ENCODE measurements around the gene GPX5.

Gene GPX5

DNA sequence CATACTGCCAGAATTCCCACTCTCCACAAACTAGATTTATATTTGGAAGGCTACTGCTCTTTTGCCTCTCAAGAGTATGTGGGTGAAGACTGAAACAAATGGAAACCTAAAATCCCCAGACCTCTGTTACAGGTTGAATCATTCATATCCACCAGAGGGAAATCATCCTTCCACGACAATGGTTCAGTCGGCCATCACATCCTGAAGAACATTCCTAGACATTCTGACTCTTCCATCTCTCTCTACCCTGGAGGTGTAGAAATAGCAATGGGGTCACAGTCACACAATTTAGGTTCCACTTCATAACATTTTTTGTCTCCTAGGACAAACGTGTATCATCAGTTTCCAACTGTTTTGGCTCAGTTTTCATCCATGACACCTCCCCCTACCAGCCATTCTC, 8.6 kb downstream of the GPX5 start:
- DNase-seq (ENCODE audit: low read depth): no peak
- TF ChIP-seq, protein P1, sequence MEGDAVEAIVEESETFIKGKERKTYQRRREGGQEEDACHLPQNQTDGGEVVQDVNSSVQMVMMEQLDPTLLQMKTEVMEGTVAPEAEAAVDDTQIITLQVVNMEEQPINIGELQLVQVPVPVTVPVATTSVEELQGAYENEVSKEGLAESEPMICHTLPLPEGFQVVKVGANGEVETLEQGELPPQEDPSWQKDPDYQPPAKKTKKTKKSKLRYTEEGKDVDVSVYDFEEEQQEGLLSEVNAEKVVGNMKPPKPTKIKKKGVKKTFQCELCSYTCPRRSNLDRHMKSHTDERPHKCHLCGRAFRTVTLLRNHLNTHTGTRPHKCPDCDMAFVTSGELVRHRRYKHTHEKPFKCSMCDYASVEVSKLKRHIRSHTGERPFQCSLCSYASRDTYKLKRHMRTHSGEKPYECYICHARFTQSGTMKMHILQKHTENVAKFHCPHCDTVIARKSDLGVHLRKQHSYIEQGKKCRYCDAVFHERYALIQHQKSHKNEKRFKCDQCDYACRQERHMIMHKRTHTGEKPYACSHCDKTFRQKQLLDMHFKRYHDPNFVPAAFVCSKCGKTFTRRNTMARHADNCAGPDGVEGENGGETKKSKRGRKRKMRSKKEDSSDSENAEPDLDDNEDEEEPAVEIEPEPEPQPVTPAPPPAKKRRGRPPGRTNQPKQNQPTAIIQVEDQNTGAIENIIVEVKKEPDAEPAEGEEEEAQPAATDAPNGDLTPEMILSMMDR (IDR thresholded peaks at IDR 0.05; ENCODE audit: control insufficient read depth, extremely low read depth, insufficient read depth): no peak
- no peak overlapping the region for H3K4me3 ChIP-seq (ENCODE audit: low read depth, low read length)

DNA sequence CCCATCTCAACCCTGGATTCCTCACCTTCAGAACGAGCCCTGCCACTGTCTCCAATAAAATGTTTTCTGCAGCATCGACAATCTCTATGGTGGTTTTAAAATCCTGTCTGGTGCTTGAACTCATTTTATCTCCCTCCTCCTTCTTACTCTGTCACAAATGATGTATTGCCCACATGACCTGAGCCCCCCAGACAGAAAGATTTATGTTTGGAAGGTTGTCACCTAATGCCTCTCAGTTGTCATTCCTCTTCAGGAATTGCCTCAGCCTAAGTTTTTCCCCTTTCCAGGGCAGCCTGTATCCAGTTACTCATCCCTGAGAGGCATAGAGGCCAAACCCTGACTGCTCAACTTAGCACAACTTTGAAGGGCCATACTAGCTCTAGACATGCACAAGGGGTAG, 9.2 kb downstream of the GPX5 start:
- TF ChIP-seq, protein P1 (IDR thresholded peaks at IDR 0.05; ENCODE audit: control insufficient read depth, extremely low read depth, insufficient read depth): no peak
- no peak for DNase-seq (ENCODE audit: low read depth)
- no peak overlapping the region for H3K4me3 ChIP-seq (ENCODE audit: low read depth, low read length)

DNA sequence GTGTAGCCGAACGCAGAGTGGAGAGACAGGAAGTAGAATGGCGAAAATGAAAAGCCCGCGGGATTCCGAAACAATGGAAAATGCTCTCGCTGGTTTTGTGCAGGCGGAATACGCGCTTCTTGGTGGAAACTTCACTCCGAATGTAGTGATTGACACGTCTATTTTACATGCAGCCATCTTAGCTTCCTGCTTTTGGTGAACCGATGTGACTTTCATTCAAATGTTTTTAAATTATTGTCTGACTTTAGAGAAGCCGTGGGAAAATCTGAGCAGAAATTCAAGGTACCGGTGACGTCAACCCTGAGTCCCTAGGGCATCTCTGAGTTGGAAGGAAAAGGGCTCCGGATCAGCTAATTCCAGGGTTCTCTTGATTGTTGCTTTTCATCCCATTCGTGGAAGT, 11.4 kb downstream of the GPX5 start:
- no peak for DNase-seq (ENCODE audit: low read depth)
- TF ChIP-seq, protein P1 (IDR thresholded peaks at IDR 0.05; ENCODE audit: control insufficient read depth, extremely low read depth, insufficient read depth): no peak
- no peak overlapping the region for H3K4me3 ChIP-seq (ENCODE audit: low read depth, low read length)

DNA sequence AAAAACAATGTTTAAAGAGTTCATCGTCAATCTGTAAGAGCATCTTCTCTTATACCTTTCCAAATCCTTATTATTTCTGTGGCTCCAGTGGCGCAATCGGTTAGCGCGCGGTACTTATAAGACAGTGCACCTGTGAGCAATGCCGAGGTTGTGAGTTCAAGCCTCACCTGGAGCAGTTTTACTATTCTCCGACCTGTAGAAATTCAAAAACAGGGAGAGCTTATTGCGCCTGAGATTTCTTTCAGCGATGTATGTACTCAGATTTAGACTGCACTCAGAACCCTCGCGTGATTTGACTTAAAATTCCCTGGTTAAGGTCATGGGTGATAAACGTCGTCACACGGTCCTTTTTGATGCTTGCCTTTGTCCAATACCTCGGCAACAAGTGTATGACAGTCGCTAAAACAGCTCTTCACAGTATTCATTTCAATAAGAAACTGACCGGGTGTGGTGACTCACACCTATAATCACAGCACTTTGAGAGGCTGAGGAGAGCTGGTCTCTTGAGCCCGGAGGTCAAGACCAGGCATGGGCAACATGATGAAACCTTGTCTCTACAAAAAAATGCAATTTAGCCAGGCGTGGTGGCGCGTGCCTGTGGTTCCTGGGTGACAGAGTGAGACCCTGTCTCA, 11.9 kb downstream of the GPX5 start:
- peak; percentile 18 for DNase-seq (ENCODE audit: low read depth)
- no peak overlapping the region for H3K4me3 ChIP-seq (ENCODE audit: low read depth, low read length)
- TF ChIP-seq, protein P1 (IDR thresholded peaks at IDR 0.05; ENCODE audit: control insufficient read depth, extremely low read depth, insufficient read depth): no peak

DNA sequence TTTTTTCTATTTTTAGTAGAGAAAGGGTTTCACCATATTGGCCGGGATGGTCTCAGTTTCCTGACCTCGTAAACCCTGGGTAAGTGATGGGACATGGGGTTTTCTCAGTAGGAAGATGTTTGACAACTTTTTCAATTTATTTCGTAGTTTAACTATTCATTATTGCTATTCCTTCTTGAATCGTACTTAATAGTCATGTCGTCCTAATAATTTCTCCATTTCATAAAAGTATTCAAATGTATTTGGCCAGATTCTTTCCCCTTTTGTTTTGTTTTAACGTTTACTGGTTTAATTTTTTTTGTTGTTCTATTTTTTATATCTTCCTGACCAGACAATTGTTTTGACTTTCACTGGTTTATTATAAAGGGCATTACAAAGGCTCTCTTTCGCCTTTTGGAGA, 16.3 kb downstream of the GPX5 start:
- H3K4me3 ChIP-seq (ENCODE audit: low read depth, low read length): peak overlapping the region; percentile 65
- TF ChIP-seq, protein P1 (IDR thresholded peaks at IDR 0.05; ENCODE audit: control insufficient read depth, extremely low read depth, insufficient read depth): no peak
- DNase-seq (ENCODE audit: low read depth): no peak

DNA sequence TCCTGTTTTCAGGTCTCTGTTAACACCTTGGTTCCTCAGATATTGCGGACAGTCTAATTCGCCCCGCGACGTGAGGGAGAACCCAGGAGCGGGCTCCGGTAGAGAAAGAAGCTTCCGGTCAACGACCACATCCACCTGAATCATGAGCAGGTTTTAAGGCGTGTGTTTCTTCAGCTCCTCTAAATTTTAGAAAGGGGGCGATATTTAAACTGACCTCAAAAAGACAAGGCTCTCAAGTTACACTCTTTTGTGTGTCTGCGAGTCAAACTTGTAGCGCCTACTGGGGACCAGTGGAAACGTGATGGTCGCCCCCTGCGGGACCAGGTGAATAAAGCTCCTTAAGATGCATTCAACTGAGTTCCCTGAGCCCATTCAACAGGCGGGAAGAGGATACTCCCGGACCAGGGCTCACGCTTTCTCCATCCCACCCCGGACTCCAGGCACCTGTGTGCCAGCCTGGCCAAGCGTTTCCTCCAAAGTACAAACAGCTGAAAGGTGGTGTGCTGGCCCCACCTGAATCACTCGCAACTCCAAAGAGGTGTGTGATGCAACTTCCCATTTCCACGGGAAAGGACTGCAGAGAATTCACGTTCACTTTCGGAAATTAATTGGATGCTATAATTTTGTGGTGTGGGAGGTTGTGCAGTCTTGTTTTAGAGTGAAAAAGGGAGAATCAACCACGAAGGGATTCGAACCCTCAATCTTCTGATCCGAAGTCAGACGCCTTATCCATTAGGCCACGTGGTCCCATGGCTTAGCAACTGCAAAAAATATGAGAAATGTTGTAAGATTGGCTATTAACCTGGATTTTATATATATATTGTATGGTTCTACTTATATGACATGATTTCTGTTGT, 17.0 kb downstream of the GPX5 start:
- TF ChIP-seq, protein P1 (IDR thresholded peaks at IDR 0.05; ENCODE audit: control insufficient read depth, extremely low read depth, insufficient read depth): peak; percentile 75
- peak overlapping the region; percentile 65 for H3K4me3 ChIP-seq (ENCODE audit: low read depth, low read length)
- peak; percentile 84 for DNase-seq (ENCODE audit: low read depth)
